Measurements from ENCODE around the gene CLIC3. TPM values are rescaled to one million over a fixed set of nuclear protein-coding genes. Genes with fewer than 3 reads are reported as not detected.

CLIC3 gene
- total RNA-seq, 1 donor = 2.5 TPM

- no peaks in the 10 kb centered on the region for H3K27me3 ChIP-seq (ENCODE audit: insufficient read depth, low read length)
- no peak overlapping the region for H2AFZ ChIP-seq (ENCODE audit: low read length)
- TF ChIP-seq, protein P1, sequence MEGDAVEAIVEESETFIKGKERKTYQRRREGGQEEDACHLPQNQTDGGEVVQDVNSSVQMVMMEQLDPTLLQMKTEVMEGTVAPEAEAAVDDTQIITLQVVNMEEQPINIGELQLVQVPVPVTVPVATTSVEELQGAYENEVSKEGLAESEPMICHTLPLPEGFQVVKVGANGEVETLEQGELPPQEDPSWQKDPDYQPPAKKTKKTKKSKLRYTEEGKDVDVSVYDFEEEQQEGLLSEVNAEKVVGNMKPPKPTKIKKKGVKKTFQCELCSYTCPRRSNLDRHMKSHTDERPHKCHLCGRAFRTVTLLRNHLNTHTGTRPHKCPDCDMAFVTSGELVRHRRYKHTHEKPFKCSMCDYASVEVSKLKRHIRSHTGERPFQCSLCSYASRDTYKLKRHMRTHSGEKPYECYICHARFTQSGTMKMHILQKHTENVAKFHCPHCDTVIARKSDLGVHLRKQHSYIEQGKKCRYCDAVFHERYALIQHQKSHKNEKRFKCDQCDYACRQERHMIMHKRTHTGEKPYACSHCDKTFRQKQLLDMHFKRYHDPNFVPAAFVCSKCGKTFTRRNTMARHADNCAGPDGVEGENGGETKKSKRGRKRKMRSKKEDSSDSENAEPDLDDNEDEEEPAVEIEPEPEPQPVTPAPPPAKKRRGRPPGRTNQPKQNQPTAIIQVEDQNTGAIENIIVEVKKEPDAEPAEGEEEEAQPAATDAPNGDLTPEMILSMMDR (IDR thresholded peaks at IDR 0.05; ENCODE audit: extremely low read depth, low read depth, low read length) = no peak
- no peak for DNase-seq (ENCODE audit: insufficient read length, low spot score, missing footprints)
- no peaks in the 10 kb centered on the region for H3K9me3 ChIP-seq (ENCODE audit: low read depth, low read length)
- no peaks in the 10 kb centered on the region for H3K36me3 ChIP-seq (ENCODE audit: insufficient read depth, low read length)
- peaks cover 6% of the 10 kb centered on the region for H4K20me1 ChIP-seq (ENCODE audit: insufficient read depth, low read length)
- H3K4me3 ChIP-seq (ENCODE audit: insufficient read depth, low read length) = no peak overlapping the region
- no peak overlapping the region for H3K4me2 ChIP-seq (ENCODE audit: insufficient read depth, low read length)
- no peaks in the 10 kb centered on the region for H3K4me1 ChIP-seq (ENCODE audit: insufficient read depth, low read length)
- H3K27ac ChIP-seq (ENCODE audit: low read depth, low read length) = no peak overlapping the region
- no peaks in the 10 kb centered on the region for H3K79me2 ChIP-seq (ENCODE audit: insufficient read depth, low read length)
Observed at GRCh38 chr9:137018761-137019559, 22.6 kb upstream of the CLIC3 start.

GRCh38 chr9:137017791-137018497 is 21.6 kb upstream of the CLIC3 start:
- H3K27me3 ChIP-seq (ENCODE audit: insufficient read depth, low read length) = no peaks in the 10 kb centered on the region
- H3K4me3 ChIP-seq (ENCODE audit: insufficient read depth, low read length) = no peak overlapping the region
- H3K36me3 ChIP-seq (ENCODE audit: insufficient read depth, low read length) = no peaks in the 10 kb centered on the region
- no peak overlapping the region for H3K27ac ChIP-seq (ENCODE audit: low read depth, low read length)
- no peak overlapping the region for H2AFZ ChIP-seq (ENCODE audit: low read length)
- H4K20me1 ChIP-seq (ENCODE audit: insufficient read depth, low read length) = peaks cover 6% of the 10 kb centered on the region
- H3K4me1 ChIP-seq (ENCODE audit: insufficient read depth, low read length) = no peaks in the 10 kb centered on the region
- TF ChIP-seq, protein P1 (IDR thresholded peaks at IDR 0.05; ENCODE audit: extremely low read depth, low read depth, low read length) = no peak
- no peaks in the 10 kb centered on the region for H3K79me2 ChIP-seq (ENCODE audit: insufficient read depth, low read length)
- no peaks in the 10 kb centered on the region for H3K9me3 ChIP-seq (ENCODE audit: low read depth, low read length)
- no peak for DNase-seq (ENCODE audit: insufficient read length, low spot score, missing footprints)
- H3K4me2 ChIP-seq (ENCODE audit: insufficient read depth, low read length) = no peak overlapping the region

DNA sequence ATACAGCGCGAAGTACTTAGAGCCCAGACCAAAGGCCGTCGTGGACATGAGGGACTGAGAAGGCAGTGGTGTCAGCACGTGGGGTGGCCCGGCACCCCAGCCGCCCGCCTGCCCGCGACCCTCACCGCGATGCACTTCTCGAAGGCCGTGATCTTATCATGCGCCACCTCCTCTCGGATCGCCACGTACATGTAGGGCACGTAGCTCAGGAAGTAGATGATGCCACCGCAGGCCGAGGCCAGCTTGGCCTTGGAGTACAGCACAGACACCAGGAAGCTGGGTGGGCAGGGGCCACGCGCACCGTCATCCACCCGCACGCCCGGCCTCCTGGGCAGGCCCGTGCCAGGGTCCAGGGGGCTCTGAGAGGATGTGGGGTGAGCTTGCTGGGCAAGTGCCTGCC is 20.7 kb upstream of the CLIC3 start:
- Histone ChIP-seq H2AFZ (ENCODE audit: low read length) (no peak overlapping the region), H3K79me2 (ENCODE audit: insufficient read depth, low read length) (no peaks in the 10 kb centered on the region), H4K20me1 (ENCODE audit: insufficient read depth, low read length) (peaks cover under 1% of the 10 kb centered on the region), H3K9me3 (ENCODE audit: low read depth, low read length) (no peaks in the 10 kb centered on the region), H3K27ac (ENCODE audit: low read depth, low read length) (no peak overlapping the region), H3K4me2 (ENCODE audit: insufficient read depth, low read length) (no peak overlapping the region), H3K4me3 (ENCODE audit: insufficient read depth, low read length) (no peak overlapping the region), H3K4me1 (ENCODE audit: insufficient read depth, low read length) (no peaks in the 10 kb centered on the region), H3K27me3 (ENCODE audit: insufficient read depth, low read length) (no peaks in the 10 kb centered on the region), H3K36me3 (ENCODE audit: insufficient read depth, low read length) (no peaks in the 10 kb centered on the region)
- DNase-seq (ENCODE audit: insufficient read length, low spot score, missing footprints) = no peak
- TF ChIP-seq, protein P1 (IDR thresholded peaks at IDR 0.05; ENCODE audit: extremely low read depth, low read depth, low read length) = no peak

DNA sequence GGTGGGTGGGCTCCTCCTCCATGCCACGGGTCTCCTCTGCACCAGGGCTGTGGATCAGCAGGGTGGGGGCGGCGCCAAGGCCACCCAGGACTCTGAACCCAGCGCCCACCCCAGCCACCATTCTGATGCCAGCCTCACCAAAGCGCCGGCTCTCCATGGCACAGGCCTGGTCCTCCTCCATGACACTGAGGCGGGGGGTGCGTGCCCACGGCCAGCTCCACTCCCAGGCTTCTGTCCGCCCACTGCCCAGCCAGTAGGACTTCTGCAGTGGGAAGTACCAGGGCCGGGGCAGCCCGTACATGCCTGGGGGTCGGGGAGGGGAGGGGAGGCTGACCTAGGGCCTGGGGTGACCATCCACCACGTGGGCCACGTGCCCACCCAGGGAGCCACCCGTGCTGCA is 20.1 kb upstream of the CLIC3 start:
- TF ChIP-seq, protein P1 (IDR thresholded peaks at IDR 0.05; ENCODE audit: extremely low read depth, low read depth, low read length) = no peak
- H3K9me3 ChIP-seq (ENCODE audit: low read depth, low read length) = no peaks in the 10 kb centered on the region
- H3K27ac ChIP-seq (ENCODE audit: low read depth, low read length) = no peak overlapping the region
- no peak overlapping the region for H3K4me3 ChIP-seq (ENCODE audit: insufficient read depth, low read length)
- H3K4me2 ChIP-seq (ENCODE audit: insufficient read depth, low read length) = no peak overlapping the region
- no peaks in the 10 kb centered on the region for H3K27me3 ChIP-seq (ENCODE audit: insufficient read depth, low read length)
- H3K4me1 ChIP-seq (ENCODE audit: insufficient read depth, low read length) = no peaks in the 10 kb centered on the region
- no peaks in the 10 kb centered on the region for H3K79me2 ChIP-seq (ENCODE audit: insufficient read depth, low read length)
- no peaks in the 10 kb centered on the region for H3K36me3 ChIP-seq (ENCODE audit: insufficient read depth, low read length)
- DNase-seq (ENCODE audit: insufficient read length, low spot score, missing footprints) = no peak
- no peak overlapping the region for H2AFZ ChIP-seq (ENCODE audit: low read length)
- no peaks in the 10 kb centered on the region for H4K20me1 ChIP-seq (ENCODE audit: insufficient read depth, low read length)
